Activated CD8-positive, alpha-beta memory T cell treated with anti-CD3 and anti-CD28 coated beads, Interleukin-2, amount 50 U/mL, for 48 hours (primary cell): ENCODE measurements around the gene ATP6V0E2.
"Not testable (repeated sequence)": the region's sequence is repeated elsewhere in the genome, so short reads cannot be mapped to it uniquely, and the experiment has no call there.

ENCODE experiments used
- DNase-seq: peaks from one replicate; pipeline ENCODE4 v3.0.0-alpha.2; 2020

Gene ATP6V0E2

DNA sequence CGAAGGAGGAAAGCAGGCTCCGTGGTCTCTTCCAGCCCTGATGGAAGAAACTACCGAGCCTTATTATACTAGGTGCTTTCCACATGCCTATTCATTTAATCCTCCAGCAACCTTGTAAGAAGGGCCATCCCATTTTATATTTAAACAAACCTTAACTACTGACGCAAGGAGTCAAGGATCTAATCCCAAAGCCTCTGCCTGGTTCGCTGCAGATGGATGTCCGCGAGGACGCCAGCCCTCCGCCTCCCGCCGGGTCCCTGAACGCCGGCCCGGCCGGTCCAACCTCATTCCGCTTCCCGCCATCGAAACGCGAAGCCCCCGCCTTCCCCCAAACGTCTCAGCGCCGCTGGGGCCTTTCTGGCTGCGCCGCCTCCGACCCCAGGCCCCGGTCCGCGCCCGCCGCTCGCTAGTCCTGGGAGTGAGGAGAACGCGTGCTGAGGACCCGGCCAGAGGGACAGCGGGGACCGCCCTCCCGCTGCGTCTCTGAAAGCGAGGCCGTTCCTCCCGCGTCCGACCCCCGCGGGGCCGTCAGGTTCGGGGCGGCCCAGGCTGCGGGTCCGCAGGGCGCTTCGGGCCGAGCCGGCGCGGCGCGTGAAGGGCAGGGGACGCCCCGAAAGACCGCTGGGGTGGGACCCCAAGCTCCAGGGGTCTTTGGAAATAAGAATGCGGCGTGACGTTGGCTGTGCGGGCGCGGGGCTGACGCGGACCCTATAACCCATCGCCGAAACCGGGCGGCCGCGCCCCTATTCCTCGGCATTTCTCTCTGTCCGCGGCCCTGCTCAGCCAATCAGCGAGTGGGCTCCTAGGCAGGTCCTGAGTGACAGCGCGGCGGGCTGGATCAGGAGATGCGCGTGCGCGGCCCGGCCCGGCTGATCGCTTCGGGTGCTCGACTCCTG lies at the start of gene ATP6V0E2:
ATP6V0E2 (plus strand) TSS at position 896 of the 896 bp plus-strand sequence. CDS start 97 bp downstream, outside the sequence.
- DNase-seq: peak; percentile 96

DNA sequence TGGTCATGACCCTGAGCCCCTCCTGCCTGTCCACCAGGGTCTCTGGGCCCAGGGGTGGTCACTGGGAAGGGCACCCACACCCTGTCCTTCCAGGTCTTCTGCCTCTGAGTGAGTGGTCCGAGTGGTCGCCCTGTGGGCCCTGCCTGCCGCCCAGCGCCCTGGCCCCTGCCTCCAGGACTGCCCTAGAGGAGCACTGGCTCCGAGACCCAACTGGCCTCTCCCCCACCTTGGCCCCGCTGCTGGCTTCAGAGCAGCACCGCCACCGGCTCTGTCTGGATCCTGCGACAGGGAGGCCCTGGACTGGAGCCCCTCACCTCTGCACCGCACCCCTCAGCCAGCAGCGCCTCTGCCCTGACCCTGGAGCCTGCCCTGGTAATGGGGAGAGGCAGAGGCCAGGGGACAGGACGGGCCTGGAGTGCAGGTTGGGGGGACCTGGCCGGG lies 49.4 kb upstream of the ATP6V0E2 start:
- DNase-seq: no peak

DNA sequence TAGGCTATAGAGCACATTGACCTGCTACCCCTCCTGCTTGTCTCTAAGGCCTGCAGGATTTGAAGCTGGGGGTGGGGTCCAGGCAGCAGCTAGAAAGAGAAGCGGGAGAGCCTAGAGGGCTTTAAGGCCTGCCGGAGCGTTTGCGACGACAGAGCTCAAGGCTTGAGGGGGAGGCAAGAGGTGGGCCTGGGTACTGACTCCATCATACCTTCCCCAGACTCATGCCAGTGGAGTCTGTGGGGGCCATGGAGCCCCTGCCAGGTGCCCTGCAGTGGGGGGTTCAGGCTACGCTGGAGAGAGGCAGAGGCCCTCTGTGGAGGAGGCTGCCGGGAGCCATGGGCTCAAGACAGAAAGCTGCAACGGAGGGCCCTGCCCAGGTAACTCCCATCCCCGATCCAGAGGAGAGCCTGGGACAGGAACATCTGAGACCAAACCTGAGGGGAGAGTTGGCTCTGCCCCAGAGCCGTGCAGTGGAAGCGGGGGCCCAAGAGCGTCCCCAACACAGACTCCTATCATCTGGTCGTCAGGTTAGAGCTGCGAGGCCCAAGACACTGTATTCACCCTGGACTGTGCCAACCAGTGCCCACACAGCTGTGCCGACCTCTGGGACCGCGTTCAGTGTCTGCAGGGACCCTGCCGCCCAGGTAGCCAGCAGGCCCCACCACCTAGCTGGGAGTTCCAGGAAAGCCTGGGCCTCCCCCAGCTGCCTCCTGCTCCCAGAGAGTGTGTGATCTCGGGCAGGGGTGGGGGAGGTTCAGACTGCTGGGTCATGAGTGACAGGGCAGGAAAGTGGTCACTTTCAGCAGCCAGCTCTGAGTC lies 48.8 kb upstream of the ATP6V0E2 start:
- no peak for DNase-seq

DNA sequence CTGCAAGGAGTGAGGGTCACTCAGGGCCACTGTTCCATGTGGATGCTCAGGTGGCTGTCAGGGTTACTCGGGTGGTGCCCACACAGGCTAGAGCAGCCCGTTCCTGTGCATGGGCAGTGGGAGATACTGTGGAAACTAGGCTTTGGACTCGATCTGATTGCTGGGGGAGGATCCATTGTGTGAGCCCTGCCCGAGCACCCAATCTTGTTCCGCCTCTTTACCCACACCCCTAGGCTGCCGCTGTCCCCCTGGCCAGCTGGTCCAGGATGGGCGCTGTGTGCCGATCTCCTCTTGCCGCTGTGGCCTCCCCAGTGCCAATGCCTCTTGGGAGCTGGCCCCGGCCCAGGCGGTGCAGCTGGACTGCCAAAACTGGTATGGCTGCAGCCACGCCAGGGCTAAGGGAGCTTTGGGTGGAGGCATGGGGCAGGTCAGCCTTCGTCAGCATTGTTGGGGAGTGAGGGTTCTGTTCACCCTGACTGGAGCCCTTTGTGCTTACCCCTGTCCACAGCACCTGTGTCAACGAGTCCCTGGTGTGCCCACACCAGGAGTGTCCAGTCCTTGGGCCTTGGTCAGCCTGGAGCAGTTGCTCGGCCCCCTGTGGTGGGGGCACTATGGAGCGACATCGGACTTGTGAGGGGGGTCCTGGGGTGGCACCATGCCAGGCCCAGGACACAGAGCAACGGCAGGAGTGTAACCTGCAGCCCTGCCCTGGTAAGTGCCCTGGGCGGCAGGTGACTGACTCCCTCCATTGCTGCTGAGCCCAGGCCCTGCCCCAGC lies 48.0 kb upstream of the ATP6V0E2 start:
- no peak for DNase-seq

DNA sequence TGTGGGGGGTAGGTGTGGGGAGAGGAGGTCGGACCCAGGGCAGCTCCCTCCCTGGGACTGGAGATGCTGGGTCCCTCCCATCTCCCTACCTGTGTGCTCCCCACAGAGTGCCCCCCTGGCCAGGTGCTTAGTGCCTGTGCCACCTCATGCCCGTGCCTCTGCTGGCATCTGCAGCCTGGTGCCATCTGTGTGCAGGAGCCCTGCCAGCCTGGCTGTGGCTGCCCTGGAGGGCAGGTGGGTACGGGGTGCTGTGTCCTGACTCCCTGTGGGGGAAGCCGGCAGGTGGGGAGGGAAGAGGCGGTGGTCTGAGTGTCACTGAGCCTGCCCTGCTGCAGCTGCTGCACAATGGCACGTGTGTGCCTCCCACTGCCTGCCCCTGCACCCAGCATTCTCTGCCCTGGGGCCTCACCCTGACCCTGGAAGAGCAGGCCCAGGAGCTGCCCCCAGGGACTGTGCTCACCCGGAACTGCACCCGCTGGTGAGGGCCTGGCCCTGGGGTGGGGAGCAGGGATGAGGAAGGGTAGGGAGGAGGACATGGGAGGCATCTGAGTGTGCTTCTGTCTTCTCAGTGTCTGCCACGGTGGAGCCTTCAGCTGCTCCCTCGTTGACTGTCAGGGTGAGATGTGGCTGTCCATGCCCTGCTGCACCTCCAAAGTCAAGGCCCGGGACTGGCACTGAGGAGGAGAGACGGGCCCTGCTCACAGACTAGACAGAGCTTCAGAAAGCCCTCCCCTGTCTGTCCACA lies 47.3 kb upstream of the ATP6V0E2 start:
- no peak for DNase-seq

DNA sequence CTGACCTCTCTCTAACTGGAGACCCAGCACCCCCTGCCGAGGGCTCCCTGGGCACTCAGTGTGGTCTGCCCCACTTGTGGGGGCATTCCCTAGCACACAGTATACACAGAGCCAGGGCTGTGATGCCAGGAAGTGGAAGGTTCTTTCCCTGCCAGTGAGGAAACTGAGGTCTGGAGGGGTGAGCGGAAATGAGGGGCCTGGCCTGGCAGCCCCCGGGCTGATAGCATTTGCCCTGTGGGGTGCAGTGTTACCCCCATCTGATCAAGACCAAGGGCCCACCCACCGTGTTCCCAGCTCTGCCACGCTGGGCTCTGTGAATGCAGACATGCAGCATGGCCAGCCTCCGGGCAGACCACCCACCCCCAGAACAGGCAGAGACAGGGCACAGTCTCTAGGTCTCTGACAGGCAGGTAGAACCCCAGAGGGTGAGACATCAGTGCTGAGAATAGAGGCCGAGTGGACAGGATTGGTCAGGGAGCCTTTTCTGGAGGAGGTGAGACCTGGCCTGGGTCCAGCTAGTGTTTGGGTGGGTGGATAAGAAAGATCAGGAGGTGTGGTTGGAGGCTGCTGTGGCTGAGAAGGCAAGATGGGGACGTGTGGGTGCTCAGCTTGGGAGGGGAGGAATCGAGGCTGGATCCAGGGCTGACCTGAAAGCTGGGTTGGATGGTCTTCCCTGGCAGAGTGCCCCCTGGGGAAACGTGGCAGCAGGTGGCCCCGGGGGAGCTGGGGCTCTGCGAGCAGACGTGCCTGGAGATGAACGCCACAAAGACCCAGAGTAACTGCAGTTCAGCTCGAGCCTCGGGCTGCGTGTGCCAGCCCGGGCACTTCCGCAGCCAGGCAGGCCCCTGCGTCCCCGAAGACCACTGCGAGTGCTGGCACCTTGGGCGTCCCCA lies 46.4 kb upstream of the ATP6V0E2 start:
- DNase-seq: no peak

DNA sequence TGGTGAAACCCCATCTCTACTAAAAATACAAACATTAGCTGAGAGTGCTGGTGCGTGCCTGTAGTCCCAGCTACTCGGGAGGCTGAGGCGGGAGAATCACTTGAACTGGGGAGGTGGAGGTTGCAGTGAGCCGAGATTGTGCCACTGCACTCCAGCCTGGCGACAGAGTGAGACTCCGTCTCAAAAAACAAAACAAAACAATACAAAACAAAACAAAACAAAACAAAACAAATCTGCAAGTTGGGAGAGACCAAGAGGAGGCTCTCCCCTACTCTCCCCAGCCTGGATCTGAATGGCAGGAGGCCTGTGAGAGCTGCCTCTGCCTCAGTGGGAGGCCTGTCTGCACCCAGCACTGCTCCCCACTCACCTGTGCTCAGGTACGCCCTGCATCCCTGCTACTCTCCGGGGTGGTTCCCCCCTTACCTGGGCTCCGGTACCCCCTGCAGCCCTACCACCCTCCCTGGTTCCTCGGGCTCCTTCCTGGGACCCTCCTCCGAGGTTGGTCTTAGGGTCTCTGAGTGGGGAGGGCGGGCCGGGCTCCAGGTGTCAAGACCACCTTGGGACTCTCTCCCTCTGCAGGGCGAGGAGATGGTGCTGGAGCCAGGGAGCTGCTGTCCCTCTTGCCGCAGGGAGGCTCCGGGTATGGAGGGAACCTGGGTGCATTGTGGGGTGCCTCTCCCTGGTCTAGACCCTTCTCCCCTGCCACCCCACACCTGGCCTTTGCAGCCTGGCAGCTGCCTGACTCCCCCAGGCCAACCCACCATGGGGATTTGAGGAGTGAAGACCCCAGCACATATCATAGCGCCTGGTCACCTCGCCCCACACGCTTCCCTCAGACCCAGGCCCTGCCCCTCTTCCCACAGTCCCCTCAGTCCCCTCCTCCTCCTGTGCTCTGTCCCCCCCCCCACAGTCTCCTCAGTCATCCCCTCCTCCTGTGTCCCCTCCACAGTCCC lies 45.1 kb upstream of the ATP6V0E2 start:
- no peak for DNase-seq

DNA sequence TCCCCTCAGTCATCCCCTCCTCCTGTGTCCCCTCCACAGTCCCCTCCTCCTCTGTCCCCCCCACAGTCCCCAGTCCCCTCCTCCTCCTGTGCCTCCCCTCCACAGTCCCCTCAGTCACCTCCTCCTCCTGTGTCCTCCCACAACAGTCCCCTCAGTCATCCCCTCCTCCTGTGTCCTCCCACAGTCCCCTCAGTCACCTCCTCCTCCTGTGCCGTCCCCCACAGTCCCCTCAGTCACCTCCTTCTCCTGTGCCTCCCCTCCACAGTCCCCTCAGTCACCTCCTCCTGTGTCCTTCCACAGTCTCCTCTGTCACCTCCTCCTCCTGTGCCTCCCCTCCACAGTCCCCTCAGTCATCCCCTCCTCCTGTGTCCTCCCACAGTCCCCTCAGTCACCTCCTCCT lies 43.2 kb upstream of the ATP6V0E2 start:
- DNase-seq: not testable (repeated sequence)

DNA sequence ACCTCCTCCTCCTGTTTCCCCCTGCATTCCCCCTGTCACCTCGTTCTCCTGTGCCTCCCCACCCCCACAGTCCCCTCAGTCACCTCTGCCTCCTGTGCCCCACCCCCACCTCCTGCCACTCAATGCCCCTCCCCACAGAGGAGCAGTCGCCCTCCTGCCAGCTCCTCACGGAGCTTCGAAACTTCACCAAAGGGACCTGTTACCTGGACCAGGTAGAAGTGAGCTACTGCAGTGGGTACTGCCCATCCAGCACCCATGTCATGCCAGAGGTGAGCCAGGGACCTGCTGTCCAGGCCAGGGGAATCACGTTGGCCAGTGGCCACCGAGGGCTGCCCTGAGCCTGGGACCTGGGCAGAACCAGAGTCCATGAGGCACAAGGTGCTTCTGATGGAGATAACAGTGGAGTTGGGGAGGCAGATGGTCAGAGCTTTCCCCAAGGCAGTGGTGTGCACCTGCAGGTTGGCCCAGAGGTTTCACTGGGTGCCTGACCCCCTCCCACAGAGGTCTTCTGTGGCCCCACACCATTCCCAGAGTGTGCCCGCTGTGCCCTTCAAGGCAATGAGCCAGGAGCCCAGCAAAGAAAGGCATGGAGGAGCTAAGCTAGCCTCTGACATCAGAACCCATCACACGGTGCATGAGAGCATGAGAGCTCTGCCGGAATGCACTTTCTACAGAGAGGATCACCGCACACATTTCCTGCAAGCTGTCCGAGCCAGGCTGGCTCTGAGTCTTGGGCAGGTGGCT lies 42.6 kb upstream of the ATP6V0E2 start:
- no peak for DNase-seq

DNA sequence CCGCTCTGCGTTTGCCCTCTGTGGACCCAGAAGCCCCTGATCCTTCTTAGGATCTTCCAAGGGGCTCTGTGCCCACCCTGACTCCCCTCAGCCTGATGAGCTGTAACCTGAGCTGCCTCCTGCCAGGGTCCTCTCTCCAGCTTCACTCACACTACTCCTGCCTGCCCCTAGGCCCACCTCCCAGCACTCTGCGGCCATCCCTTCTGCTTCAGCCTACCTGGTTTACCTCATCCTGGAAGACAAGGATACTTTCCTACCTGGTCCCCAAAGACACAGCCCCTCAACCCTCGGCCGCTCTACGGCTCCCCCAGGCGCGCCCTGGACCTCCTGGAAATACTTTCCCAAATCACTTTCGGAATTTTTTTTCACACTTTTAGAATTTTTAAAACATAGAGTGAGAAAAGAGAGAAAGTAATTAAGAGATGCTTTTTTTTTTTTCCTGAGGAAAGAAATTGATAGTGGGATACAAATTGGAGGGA lies 42.0 kb upstream of the ATP6V0E2 start:
- DNase-seq: no peak

DNA sequence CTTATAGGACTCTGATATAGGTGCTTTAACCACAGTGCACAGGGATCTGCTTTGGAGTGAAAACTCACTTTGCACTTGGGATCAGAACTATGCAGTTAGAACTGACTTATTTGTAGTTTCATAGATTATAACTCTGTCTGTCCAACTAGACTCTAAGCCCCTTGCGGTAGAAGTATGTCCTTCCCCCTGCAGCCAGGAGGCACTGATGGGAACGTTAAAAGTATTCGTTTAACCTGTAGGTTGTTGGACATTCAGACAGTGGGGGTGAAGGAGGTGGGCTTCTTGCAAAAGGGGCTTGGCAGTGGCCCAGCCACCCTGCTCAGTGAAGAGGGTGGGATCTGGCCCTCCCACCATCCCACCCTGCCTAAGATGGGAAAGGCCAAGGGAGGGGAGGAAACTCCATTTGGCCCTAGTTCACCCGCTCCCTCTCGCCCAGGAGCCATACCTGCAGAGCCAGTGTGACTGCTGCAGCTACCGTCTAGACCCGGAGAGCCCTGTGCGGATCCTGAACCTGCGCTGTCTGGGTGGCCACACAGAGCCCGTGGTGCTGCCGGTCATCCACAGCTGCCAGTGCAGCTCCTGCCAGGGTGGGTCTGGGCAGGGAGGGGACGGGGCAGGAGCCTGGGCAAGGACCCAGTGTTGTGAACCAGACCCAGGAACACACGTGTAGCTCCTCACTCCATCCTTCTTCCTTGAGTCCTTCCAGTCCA lies 41.3 kb upstream of the ATP6V0E2 start:
- no peak for DNase-seq

DNA sequence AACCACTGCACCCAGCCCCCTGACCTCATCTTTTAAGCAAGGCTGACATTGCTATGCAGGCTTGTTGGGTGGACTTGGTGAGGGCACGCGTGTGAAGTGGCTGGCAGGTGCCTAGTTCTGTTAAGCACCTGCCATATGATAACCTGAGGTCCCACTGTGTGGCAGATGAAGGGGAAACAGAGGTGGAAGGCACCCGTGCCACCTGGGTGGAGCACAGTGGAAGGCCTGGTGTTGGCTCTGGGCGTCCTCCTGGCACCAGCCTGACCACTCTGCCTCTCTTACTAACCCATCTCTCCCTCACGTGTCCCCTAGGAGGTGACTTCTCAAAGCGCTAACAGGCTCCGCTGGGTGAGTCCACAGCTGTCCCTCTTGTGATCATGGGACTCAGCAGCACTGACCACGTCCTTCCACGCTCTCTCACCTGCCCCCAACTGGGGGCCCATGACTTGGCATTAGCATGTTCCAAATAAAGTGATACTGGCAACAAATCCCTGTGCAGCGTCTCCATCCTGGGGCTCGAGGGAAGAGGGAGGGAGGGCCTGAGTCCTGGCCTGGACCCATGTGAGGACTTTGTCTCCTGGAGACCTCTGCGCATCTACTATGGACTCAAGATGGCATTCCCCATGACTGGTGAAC lies 40.2 kb upstream of the ATP6V0E2 start:
- no peak for DNase-seq

DNA sequence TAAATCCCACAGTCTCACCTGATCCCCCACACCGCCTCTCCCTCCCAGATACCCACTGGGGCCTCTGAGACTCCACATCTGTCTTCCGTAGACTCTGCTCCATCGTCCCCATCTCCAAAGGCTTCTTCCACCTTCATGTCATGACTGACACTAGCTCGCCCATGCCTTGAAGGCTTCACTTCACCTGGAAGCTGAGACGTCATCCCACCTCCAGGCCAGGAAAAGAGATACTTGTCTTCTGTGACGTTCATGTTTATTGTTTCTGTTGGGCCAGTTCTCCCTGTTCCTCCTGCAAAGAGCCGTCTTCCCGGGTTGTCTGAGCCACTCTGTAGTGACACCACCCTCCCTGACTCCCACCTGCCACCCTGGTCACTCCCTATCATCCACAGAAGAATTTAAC lies 39.2 kb upstream of the ATP6V0E2 start:
- DNase-seq: no peak

DNA sequence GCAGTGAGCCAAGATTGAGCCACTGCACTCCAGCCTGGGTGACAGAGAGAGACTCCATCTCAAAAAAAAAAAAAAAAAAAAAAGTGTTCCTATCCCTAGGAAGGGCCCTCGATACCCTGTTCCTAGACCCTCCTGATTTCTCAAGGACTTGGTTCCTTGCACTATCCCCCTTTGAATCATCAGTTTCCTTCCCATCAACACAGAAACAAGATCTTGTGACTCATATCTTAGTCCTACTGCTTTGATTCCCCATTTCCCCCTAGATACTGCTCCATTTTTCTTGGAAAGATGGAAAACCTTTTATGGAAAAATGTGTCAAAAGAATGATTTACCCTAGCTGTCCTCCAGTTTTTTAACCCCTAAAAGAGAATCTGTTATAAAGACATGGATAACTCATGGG lies 37.3 kb upstream of the ATP6V0E2 start:
- DNase-seq: no peak

DNA sequence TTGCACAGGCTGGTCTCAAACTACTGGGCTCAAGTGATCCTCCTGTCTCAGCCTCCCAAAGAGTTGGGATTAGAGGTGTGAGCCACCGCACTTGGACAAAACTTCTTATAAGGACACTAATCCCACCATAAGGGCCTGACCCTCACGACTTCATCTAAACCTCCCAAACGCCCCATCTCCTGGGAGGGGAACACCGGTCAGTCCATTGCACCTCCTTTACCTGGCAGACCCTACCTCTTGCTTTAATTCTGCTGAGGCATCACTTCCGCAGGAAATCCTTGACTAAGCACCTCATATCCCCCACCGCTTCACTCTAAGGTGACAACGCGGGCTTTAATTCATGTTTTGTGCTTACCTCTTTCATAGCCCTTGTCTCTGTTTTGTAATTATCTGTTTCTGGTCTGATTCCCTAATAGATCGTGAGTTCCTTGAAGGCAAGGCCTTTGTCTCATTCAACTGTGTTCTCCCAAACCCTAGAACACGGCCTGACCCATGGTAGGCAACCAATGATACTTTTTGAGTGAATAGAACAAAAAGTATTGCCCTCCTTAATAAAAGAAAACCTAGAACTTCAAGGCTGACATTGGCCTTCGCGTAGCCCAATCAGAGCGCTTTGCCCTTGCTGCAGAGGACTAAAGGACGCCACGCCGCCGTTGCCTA lies 36.1 kb upstream of the ATP6V0E2 start:
- no peak for DNase-seq

DNA sequence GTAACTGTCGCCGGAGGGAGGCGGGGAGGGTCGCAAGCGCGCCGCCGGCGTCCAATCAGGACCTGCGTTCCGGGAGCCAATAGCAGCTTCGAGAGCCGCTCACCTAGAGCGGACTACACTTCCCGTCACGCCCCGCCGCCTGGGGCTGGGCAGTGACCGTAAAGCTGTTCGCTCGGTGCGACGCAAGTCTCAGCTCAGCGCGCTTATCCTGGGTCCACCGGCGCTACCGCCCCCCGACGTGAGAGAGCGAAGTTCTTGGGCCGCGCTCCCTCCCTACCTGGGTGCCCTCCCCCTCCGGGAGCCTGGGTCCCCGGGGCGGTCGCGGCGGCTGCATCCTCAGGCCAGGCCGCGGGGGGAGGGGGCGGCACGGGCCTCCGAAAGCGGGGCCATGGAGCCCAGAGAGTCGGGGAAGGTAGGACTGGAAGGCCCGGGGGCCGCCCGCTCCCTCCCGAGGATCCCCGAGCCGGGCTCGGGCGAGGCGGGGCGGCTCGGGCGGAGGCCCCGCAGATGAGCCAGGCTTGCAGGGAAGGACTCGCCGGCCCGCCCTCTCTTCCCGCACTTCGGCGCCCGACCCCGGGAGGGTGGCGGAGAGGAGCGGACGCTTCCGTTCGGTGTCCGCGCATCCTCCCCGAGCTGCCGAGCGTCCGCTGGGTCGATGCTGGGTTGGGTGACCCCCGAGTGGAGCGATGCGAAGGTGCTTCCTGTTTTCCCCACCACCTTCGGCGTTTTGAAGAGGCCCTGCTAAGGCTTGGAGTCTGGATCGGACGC lies 35.4 kb upstream of the ATP6V0E2 start, which contains the start of gene ZNF862:
ZNF862 (plus strand) TSS at position 152 of the 768 bp plus-strand sequence; CDS start at position 389, 237 bp downstream.
- peak; percentile 96 for DNase-seq
